Right lobe of liver (tissue), 4 donors: ENCODE results near the gene THSD7A.

Source experiments
- POLR2A ChIP-seq: fragments of 450-650 bp; IDR thresholded peaks from one replicate; pipeline ENCODE4 v1.6.1; 2017; ENCODE audit warnings: antibody characterized with exemption, mild to moderate bottlenecking
- TF ChIP-seq, protein P1 (sequence below), 4 donors: fragments of 200-600 bp in 3 of 4; fragments of 450-650 bp in 1 of 4; IDR thresholded peaks; one replicate each; pipeline versions ENCODE4 v1.5.1 to v1.8.0; 2016 to 2022; ENCODE audit warnings: antibody characterized with exemption in 4 of 4, mild to moderate bottlenecking in 2 of 4
- donor health status: DM: no; HTN: no; CAD: no.
- donor health status: DM: no; HTN: no; CAD: no.
- donor health status: DM: no; HTN: yes; CAD: no.

DNA sequence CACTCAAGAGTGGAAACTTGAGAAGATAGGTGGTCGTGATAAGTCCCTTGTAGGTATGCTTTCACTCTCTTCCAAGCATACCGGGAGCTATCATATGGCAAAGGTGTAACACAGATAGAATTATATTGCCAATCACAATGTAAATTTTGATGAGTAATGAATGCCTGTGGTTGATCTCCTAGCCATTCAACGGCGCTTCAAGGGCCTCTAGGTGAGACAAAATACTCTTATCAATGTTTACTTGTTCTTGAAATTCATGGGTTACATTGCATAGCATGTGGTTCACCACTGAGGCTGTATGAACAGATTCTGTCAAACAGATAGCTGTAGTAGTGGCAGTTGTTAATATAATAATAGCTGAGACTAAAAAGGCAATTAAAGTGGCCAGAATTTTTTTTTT is 82.4 kb downstream of the THSD7A start:
- TF ChIP-seq, protein P1, sequence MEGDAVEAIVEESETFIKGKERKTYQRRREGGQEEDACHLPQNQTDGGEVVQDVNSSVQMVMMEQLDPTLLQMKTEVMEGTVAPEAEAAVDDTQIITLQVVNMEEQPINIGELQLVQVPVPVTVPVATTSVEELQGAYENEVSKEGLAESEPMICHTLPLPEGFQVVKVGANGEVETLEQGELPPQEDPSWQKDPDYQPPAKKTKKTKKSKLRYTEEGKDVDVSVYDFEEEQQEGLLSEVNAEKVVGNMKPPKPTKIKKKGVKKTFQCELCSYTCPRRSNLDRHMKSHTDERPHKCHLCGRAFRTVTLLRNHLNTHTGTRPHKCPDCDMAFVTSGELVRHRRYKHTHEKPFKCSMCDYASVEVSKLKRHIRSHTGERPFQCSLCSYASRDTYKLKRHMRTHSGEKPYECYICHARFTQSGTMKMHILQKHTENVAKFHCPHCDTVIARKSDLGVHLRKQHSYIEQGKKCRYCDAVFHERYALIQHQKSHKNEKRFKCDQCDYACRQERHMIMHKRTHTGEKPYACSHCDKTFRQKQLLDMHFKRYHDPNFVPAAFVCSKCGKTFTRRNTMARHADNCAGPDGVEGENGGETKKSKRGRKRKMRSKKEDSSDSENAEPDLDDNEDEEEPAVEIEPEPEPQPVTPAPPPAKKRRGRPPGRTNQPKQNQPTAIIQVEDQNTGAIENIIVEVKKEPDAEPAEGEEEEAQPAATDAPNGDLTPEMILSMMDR (IDR thresholded peaks at IDR 0.05), result no peak
- TF ChIP-seq POLR2A, result no peak
